Nephron (organoid): ENCODE measurements around the gene C1orf174.

Experiments
- H3K27ac Mint-ChIP-seq, 3 experiments: 2 replicates each; pipeline ENCODE4 v1.8.0; 2020; ENCODE audit warnings: mixed read lengths in 3 of 3, mild to moderate bottlenecking in 2 of 3, moderate library complexity in 1 of 3
- H3K27me3 Mint-ChIP-seq: 2 replicates; pipeline ENCODE4 v1.8.0; 2021; ENCODE audit warnings: low read depth, mild to moderate bottlenecking, moderate library complexity, mixed read lengths
- H3K36me3 Mint-ChIP-seq: 2 replicates; pipeline ENCODE4 v1.8.0; 2020; ENCODE audit warnings: low read depth, mixed read lengths
- H3K4me1 Mint-ChIP-seq: 2 replicates; pipeline ENCODE4 v1.8.0; 2020; ENCODE audit warnings: mixed read lengths
- H3K4me3 Mint-ChIP-seq, 3 experiments: 2 replicates each; pipeline ENCODE4 v1.8.0; 2020; ENCODE audit warnings: mild to moderate bottlenecking in 3 of 3, mixed read lengths in 3 of 3, moderate library complexity in 2 of 3
- H3K9me3 Mint-ChIP-seq: 2 replicates; pipeline ENCODE4 v1.8.0; 2020; ENCODE audit warnings: mixed read lengths
- TF ChIP-seq, protein P1 (sequence below), 3 experiments: fragments of 200-600 bp; sonication (generic); IDR thresholded peaks; one replicate each; pipeline ENCODE4 v1.5.0; 2021; ENCODE audit warnings: antibody characterized with exemption in 3 of 3; ENCODE audit not compliant: unreplicated experiment in 3 of 3

Gene C1orf174

DNA sequence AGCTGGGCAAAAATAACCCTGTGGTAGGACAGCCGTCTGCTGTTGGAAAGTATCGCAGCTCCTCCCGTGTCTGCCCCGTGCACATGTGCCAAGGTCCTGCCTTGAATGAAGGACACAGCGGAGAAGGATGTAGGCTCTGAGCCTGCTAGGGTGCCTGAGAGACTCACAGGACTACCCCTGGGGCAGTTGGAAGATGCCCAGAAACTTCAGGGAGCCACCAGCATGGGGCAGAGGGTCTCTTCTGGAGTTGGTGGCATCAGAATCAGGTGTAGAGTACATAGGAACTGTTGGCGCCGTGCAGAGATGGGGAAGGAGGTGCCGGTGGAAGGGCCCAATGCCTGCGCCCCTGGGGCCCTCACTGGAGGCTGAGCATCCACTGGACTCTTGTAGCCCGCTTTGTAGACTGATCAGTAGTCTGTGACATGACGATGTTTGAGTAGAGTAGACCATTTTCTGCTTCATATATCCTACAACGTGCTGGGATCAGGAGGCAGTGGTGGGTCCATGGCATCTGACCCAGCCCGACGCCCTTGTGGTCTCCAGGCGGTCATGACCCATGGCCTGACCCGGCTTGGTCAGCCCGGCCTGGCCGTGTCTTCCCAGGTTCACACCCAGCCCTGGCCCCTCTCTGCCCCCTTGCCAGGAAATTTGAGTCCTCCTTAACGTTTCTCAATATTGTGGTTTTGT lies 5.3 kb upstream of the C1orf174 start:
- peak overlapping the region in 1 of 3 experiments; percentile 44 for H3K4me3 Mint-ChIP-seq
- peaks cover 37% of the 10 kb centered on the region for H3K4me1 Mint-ChIP-seq
- no peaks in the 10 kb centered on the region for H3K36me3 Mint-ChIP-seq
- TF ChIP-seq, protein P1, sequence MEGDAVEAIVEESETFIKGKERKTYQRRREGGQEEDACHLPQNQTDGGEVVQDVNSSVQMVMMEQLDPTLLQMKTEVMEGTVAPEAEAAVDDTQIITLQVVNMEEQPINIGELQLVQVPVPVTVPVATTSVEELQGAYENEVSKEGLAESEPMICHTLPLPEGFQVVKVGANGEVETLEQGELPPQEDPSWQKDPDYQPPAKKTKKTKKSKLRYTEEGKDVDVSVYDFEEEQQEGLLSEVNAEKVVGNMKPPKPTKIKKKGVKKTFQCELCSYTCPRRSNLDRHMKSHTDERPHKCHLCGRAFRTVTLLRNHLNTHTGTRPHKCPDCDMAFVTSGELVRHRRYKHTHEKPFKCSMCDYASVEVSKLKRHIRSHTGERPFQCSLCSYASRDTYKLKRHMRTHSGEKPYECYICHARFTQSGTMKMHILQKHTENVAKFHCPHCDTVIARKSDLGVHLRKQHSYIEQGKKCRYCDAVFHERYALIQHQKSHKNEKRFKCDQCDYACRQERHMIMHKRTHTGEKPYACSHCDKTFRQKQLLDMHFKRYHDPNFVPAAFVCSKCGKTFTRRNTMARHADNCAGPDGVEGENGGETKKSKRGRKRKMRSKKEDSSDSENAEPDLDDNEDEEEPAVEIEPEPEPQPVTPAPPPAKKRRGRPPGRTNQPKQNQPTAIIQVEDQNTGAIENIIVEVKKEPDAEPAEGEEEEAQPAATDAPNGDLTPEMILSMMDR (IDR thresholded peaks at IDR 0.05; ENCODE audit: unreplicated experiment in 3 of 3) = no peak
- no peaks in the 10 kb centered on the region for H3K9me3 Mint-ChIP-seq
- peaks cover 17% of the 10 kb centered on the region for H3K27me3 Mint-ChIP-seq
- no peak overlapping the region for H3K27ac Mint-ChIP-seq

GRCh38 chr1:3904843-3905185 lies 4.7 kb upstream of the C1orf174 start:
- no peaks in the 10 kb centered on the region for H3K36me3 Mint-ChIP-seq
- TF ChIP-seq, protein P1 (IDR thresholded peaks at IDR 0.05; ENCODE audit: unreplicated experiment in 3 of 3) = no peak
- no peaks in the 10 kb centered on the region for H3K9me3 Mint-ChIP-seq
- peaks cover 35% of the 10 kb centered on the region for H3K4me1 Mint-ChIP-seq
- H3K4me3 Mint-ChIP-seq = no peak overlapping the region
- H3K27ac Mint-ChIP-seq = peak overlapping the region in 1 of 3 experiments; percentile 52
- peaks cover 14% of the 10 kb centered on the region for H3K27me3 Mint-ChIP-seq

DNA sequence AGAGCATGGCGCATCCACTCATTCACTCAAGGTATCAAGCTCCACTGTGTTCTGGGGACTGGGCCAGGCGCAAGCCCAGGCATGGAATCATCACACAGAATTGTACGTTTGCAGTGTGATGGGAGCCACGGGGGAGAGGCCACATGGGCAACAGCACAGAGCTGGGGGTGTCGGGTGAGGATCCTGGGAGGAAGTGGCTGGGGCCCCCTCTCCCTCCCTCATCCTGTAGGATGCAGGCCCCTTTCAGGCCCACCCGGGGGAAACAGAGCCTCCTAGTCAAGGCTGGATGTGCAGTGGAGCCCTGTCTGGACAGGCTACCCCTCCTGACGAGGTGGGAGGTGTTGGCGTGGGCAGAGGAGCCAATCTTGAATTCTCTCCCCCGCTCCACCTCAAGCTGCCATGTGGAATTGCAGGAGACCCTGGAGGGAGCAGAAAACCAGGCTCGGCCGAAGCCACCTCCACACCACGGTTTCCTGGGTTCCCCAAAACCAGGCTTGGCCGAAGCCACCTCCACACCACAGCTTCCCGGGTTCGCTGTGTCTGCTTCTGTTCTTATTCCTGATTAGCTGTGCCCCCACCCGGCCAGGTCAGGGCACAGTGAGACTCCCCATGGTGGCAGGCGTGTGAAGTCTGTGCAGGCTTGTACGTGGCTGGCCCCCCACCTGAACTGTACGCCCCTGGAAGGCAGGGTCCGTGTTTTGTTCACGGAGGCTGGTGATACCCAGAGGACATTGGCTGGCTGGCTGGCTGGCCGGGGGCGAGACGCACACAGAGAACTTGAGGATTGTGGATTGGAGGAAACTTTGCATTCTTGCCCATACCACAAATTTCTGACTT lies 4.2 kb upstream of the C1orf174 start:
- peak overlapping the region in 2 of 3 experiments; percentile 18 to 67 for H3K4me3 Mint-ChIP-seq
- TF ChIP-seq, protein P1 (IDR thresholded peaks at IDR 0.05; ENCODE audit: unreplicated experiment in 3 of 3) = no peak

DNA sequence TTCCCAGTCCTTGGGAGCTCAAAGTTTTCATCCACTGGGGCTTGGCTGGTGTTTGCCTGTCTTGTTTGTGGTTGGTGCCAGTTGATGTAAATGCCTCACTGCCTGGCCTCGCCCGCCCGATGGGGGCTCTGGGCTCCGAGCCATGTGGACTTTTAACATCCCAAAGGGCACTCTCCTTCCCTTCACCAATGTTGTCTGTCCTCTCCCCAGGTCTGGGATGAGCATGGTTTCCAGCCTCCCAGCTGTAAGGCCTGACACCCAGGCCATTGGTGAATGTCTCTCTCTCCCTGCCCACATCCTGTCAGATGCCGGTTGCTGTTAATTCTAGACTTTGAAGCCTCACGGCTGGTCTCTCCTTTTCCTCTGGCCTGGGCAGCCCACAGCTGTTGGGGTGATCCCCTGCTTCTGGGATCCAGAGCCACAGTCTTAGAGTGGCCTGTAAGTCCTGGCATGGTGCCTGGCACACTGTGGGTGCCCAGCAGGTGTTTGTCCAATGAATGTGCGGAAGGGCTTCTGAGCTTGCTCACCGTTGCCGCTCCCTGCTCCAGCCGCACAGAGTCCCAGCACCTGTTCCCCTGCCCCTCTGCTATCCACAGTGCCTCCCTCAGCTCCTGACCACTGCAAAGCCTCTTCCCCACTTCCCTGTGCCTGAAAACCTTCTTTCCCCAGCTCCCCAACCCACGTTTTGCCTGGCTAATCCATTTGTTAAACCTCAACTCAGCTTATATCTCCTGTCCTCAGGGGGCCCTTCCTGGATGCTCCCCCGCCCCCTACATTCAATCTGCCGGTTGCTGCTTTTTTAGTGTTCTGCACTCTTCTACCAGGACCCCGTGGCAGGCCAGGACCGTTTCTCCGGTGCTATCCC lies 3.3 kb upstream of the C1orf174 start:
- H3K36me3 Mint-ChIP-seq = peaks cover 6% of the 10 kb centered on the region

More for the DNA sequence above, 4.2 kb upstream of the C1orf174 start:
- peaks cover 12% of the 10 kb centered on the region for H3K27me3 Mint-ChIP-seq
- peak overlapping the region in 2 of 3 experiments; percentile 52 to 79 for H3K27ac Mint-ChIP-seq
- H3K4me1 Mint-ChIP-seq = peaks cover 29% of the 10 kb centered on the region
- no peaks in the 10 kb centered on the region for H3K36me3 Mint-ChIP-seq
- H3K9me3 Mint-ChIP-seq = no peaks in the 10 kb centered on the region

DNA sequence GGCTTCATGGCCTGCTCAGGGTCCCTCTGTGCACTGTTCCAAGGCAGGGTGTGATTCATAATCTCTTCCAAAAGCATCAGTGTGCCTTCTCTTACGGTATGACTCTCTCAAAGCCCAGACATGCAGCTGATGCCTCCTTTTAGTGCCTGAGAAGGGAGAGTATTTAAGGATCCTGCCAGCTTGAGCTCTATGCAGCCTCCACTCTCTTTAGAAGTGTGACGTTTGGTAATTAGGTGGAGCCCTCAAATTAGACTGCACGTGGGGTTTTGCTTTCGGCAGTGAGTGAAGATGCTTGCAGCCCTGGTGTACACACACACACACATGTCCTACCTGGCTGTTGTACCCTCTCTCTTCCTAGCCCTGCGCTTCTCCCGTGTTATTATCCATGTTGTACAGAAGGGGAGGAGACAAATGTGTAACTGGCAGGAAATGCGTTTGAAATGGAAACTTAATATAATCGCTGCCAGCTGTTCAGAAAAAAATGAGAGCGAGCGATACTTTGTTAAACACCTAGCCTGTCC lies 2.6 kb upstream of the C1orf174 start:
- Mint-ChIP-seq H3K27me3 (peaks cover 7% of the 10 kb centered on the region), H3K27ac (peak overlapping the region in 2 of 3 experiments; percentile 60 to 79), H3K36me3 (peaks cover 12% of the 10 kb centered on the region), H3K4me3 (peak overlapping the region in 2 of 3 experiments; percentile 75 to 78), H3K4me1 (peaks cover 33% of the 10 kb centered on the region), H3K9me3 (peaks cover 13% of the 10 kb centered on the region)
- TF ChIP-seq, protein P1 (IDR thresholded peaks at IDR 0.05; ENCODE audit: unreplicated experiment in 3 of 3) = no peak

More for the DNA sequence above, 3.3 kb upstream of the C1orf174 start:
- Mint-ChIP-seq H3K9me3 (peaks cover 6% of the 10 kb centered on the region), H3K4me1 (peaks cover 33% of the 10 kb centered on the region), H3K27me3 (peaks cover 9% of the 10 kb centered on the region), H3K27ac (peak overlapping the region in 2 of 3 experiments; percentile 38 to 79), H3K4me3 (peak overlapping the region; percentile 48 to 67 (median 51))
- TF ChIP-seq, protein P1 (IDR thresholded peaks at IDR 0.05; ENCODE audit: unreplicated experiment in 3 of 3) = no peak
